Measurements from ENCODE around the gene HMCN1. TPM values are rescaled to one million over a fixed set of nuclear protein-coding genes. Genes with fewer than 3 reads are reported as not detected.

HMCN1 gene
- total RNA-seq, 5 donors from 2014 or later (not counting 1 experiment from before 2014, with no cell fraction given), result 0.05 to 0.23 (median 0.16) TPM

GRCh38 chr1:185823467-185823866 lies 89.3 kb downstream of the HMCN1 start:
- Mint-ChIP-seq H3K27me3 (peaks cover 20 to 22% of the 10 kb centered on the region in 2 donors), H3K4me3 (no peak overlapping the region), H3K4me1 (no peaks in the 10 kb centered on the region), H3K27ac (no peak overlapping the region), H3K36me3 (no peaks in the 10 kb centered on the region), H3K9me3 (peaks cover 0 to 4% (median 0%) of the 10 kb centered on the region in 3 donors)
- ChIA-PET POLR2A (no interaction called here), CTCF (no interaction called here)
- no peaks in the 10 kb centered on the region for H3K36me3 ChIP-seq (ENCODE audit: control insufficient read depth in 2 of 2, extremely low read depth in 1 of 2, insufficient read depth in 1 of 2, low read length in 1 of 2)
- H3K27me3 ChIP-seq (replicated peaks in 1 of 2; ENCODE audit: control insufficient read depth in 2 of 2, extremely low read depth in 1 of 2, insufficient read depth in 2 of 2, low read length in 1 of 2), result no peaks in the 10 kb centered on the region
- no peak overlapping the region for H3K27ac ChIP-seq (ENCODE audit: low read length)
- H3K4me1 ChIP-seq (ENCODE audit: control insufficient read depth in 1 of 2, extremely low read depth in 1 of 2, insufficient read depth in 2 of 2, low read length in 2 of 2), result no peaks in the 10 kb centered on the region
- DNase-seq (no peak), ATAC-seq (replicated peaks in 1 of 4) (no peak)
- no peak overlapping the region for H3K4me3 ChIP-seq (ENCODE audit: control insufficient read depth in 1 of 2, extremely low read depth in 1 of 2, low read length in 1 of 2)
- H3K9me3 ChIP-seq, result no peaks in the 10 kb centered on the region
- 50% methylated on average over 1 of the region's 2 CpGs for WGBS (ENCODE audit: insufficient coverage)

DNA sequence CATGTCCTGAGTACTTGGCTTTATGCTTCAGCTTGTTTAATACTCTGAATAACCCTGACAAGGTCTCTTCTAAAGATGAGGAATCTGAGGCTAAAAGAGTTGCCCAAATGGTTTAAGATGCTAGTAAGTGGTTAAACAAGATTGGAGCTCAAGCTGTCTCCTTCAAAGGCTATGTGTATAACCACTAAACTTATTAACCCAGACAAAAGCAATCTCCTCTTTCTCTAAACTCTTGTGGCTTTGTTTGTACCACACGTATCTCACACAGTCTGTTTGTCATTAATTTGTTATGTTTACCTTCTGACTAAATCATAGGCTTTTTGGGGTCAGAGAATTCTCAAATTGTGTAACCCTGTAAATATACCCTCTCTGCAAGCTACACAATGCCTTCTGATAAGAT lies 89.9 kb downstream of the HMCN1 start:
- no CpG with 5 or more reads among the region's 1 CpG for WGBS (ENCODE audit: insufficient coverage)

GRCh38 chr1:185825556-185825955 lies 91.4 kb downstream of the HMCN1 start:
- H3K9me3 Mint-ChIP-seq, result peaks cover 0 to 4% (median 0%) of the 10 kb centered on the region in 3 donors
- no peak overlapping the region for H3K27ac Mint-ChIP-seq
- Histone ChIP-seq H3K4me1 (ENCODE audit: control insufficient read depth in 1 of 2, extremely low read depth in 1 of 2, insufficient read depth in 2 of 2, low read length in 2 of 2) (no peaks in the 10 kb centered on the region), H3K36me3 (ENCODE audit: control insufficient read depth in 2 of 2, extremely low read depth in 1 of 2, insufficient read depth in 1 of 2, low read length in 1 of 2) (no peaks in the 10 kb centered on the region), H3K4me3 (ENCODE audit: control insufficient read depth in 1 of 2, extremely low read depth in 1 of 2, low read length in 1 of 2) (no peak overlapping the region), H3K9me3 (no peaks in the 10 kb centered on the region), H3K27me3 (replicated peaks in 1 of 2; ENCODE audit: control insufficient read depth in 2 of 2, extremely low read depth in 1 of 2, insufficient read depth in 2 of 2, low read length in 1 of 2) (no peaks in the 10 kb centered on the region), H3K27ac (ENCODE audit: low read length) (no peak overlapping the region)
- H3K36me3 Mint-ChIP-seq, result no peaks in the 10 kb centered on the region
- DNase-seq, result no peak
- ATAC-seq (replicated peaks in 1 of 4), result no peak
- peaks cover 25 to 27% of the 10 kb centered on the region in 2 donors for H3K27me3 Mint-ChIP-seq
- ChIA-PET CTCF (no interaction called here), POLR2A (no interaction called here)
- H3K4me3 Mint-ChIP-seq, result no peak overlapping the region
- WGBS (ENCODE audit: insufficient coverage), result no CpG with 5 or more reads among the region's 1 CpG
- H3K4me1 Mint-ChIP-seq, result no peaks in the 10 kb centered on the region

More for the DNA sequence above, 89.9 kb downstream of the HMCN1 start:
- peaks cover 19 to 20% of the 10 kb centered on the region in 2 donors for H3K27me3 Mint-ChIP-seq
- H3K9me3 Mint-ChIP-seq, result peaks cover 0 to 4% (median 0%) of the 10 kb centered on the region in 3 donors
- POLR2A ChIA-PET, result no interaction called here
- Histone ChIP-seq H3K4me1 (ENCODE audit: control insufficient read depth in 1 of 2, extremely low read depth in 1 of 2, insufficient read depth in 2 of 2, low read length in 2 of 2) (no peaks in the 10 kb centered on the region), H3K4me3 (ENCODE audit: control insufficient read depth in 1 of 2, extremely low read depth in 1 of 2, low read length in 1 of 2) (no peak overlapping the region), H3K27me3 (replicated peaks in 1 of 2; ENCODE audit: control insufficient read depth in 2 of 2, extremely low read depth in 1 of 2, insufficient read depth in 2 of 2, low read length in 1 of 2) (no peaks in the 10 kb centered on the region), H3K36me3 (ENCODE audit: control insufficient read depth in 2 of 2, extremely low read depth in 1 of 2, insufficient read depth in 1 of 2, low read length in 1 of 2) (no peaks in the 10 kb centered on the region), H3K9me3 (no peaks in the 10 kb centered on the region), H3K27ac (ENCODE audit: low read length) (no peak overlapping the region)
- CTCF ChIA-PET, result no interaction called here
- ATAC-seq (replicated peaks in 1 of 4) (no peak), DNase-seq (no peak)
- H3K4me3 Mint-ChIP-seq, result no peak overlapping the region
- H3K27ac Mint-ChIP-seq, result no peak overlapping the region
- no peaks in the 10 kb centered on the region for H3K4me1 Mint-ChIP-seq
- H3K36me3 Mint-ChIP-seq, result no peaks in the 10 kb centered on the region

GRCh38 chr1:185834371-185834905 lies 100.2 kb downstream of the HMCN1 start:
- no peaks in the 10 kb centered on the region for H3K4me1 ChIP-seq (ENCODE audit: control insufficient read depth in 1 of 2, extremely low read depth in 1 of 2, insufficient read depth in 2 of 2, low read length in 2 of 2)
- no peaks in the 10 kb centered on the region for H3K36me3 Mint-ChIP-seq
- H3K9me3 Mint-ChIP-seq, result no peaks in the 10 kb centered on the region
- peaks cover 0 to 5% of the 10 kb centered on the region in 2 experiments for H3K27me3 ChIP-seq (replicated peaks in 1 of 2; ENCODE audit: control insufficient read depth in 2 of 2, extremely low read depth in 1 of 2, insufficient read depth in 2 of 2, low read length in 1 of 2)
- no peak for DNase-seq
- H3K36me3 ChIP-seq (ENCODE audit: control insufficient read depth in 2 of 2, extremely low read depth in 1 of 2, insufficient read depth in 1 of 2, low read length in 1 of 2), result no peaks in the 10 kb centered on the region
- ChIA-PET CTCF (interaction anchor here in 1 of 2 donors (0.5 to 0.6 kb wide), 2 partner anchors 809 to 1258 kb away, joined by 4 to 13 read pairs; no protein-coding TSS in a partner anchor), POLR2A (interaction anchor here (0.6 kb wide), 2 partner anchors 46 to 58 kb away, joined by 3 to 5 read pairs; no protein-coding TSS in a partner anchor)
- H3K27me3 Mint-ChIP-seq, result peaks cover 9 to 11% of the 10 kb centered on the region in 2 donors
- no peak overlapping the region for H3K27ac Mint-ChIP-seq
- no peak overlapping the region for H3K4me3 ChIP-seq (ENCODE audit: control insufficient read depth in 1 of 2, extremely low read depth in 1 of 2, low read length in 1 of 2)
- no peaks in the 10 kb centered on the region for H3K4me1 Mint-ChIP-seq
- H3K9me3 ChIP-seq, result no peaks in the 10 kb centered on the region
- H3K4me3 Mint-ChIP-seq, result no peak overlapping the region
- H3K27ac ChIP-seq (ENCODE audit: low read length), result no peak overlapping the region
- no CpG with 5 or more reads among the region's 2 CpGs for WGBS (ENCODE audit: insufficient coverage)
- ATAC-seq (replicated peaks in 1 of 4), result no peak

GRCh38 chr1:185835191-185835590 lies 101.0 kb downstream of the HMCN1 start:
- DNase-seq, result no peak
- Histone ChIP-seq H3K9me3 (no peaks in the 10 kb centered on the region), H3K4me1 (ENCODE audit: control insufficient read depth in 1 of 2, extremely low read depth in 1 of 2, insufficient read depth in 2 of 2, low read length in 2 of 2) (no peaks in the 10 kb centered on the region), H3K4me3 (ENCODE audit: control insufficient read depth in 1 of 2, extremely low read depth in 1 of 2, low read length in 1 of 2) (no peak overlapping the region), H3K36me3 (ENCODE audit: control insufficient read depth in 2 of 2, extremely low read depth in 1 of 2, insufficient read depth in 1 of 2, low read length in 1 of 2) (no peaks in the 10 kb centered on the region), H3K27me3 (replicated peaks in 1 of 2; ENCODE audit: control insufficient read depth in 2 of 2, extremely low read depth in 1 of 2, insufficient read depth in 2 of 2, low read length in 1 of 2) (peaks cover 0 to 5% of the 10 kb centered on the region in 2 experiments), H3K27ac (ENCODE audit: low read length) (no peak overlapping the region)
- Mint-ChIP-seq H3K36me3 (no peaks in the 10 kb centered on the region), H3K9me3 (no peaks in the 10 kb centered on the region), H3K27me3 (peaks cover 3 to 7% of the 10 kb centered on the region in 2 donors), H3K27ac (no peak overlapping the region), H3K4me3 (no peak overlapping the region), H3K4me1 (no peaks in the 10 kb centered on the region)
- no peak for ATAC-seq (replicated peaks in 1 of 4)
- ChIA-PET POLR2A (interaction anchor here in 1 of 2 donors (0.6 kb wide), 1 partner anchor 46 kb away, joined by 3 read pairs; no protein-coding TSS in a partner anchor), CTCF (interaction anchor here in 1 of 2 donors (0.6 kb wide), 1 partner anchor 1257 kb away, joined by 13 read pairs; no protein-coding TSS in a partner anchor)
- no CpG with 5 or more reads among the region's 1 CpG for WGBS (ENCODE audit: insufficient coverage)

- Mint-ChIP-seq H3K27ac (no peak overlapping the region), H3K27me3 (peaks cover 3 to 4% of the 10 kb centered on the region in 2 donors)
- peaks cover 0 to 8% of the 10 kb centered on the region in 2 experiments for H3K27me3 ChIP-seq (replicated peaks in 1 of 2; ENCODE audit: control insufficient read depth in 2 of 2, extremely low read depth in 1 of 2, insufficient read depth in 2 of 2, low read length in 1 of 2)
Measured at GRCh38 chr1:185837711-185838110, 103.5 kb downstream of the HMCN1 start.

More at GRCh38 chr1:185837711-185838110, 103.5 kb downstream of the HMCN1 start:
- 27% methylated on average over 1 of the region's 1 CpG for WGBS (ENCODE audit: insufficient coverage)
- Histone ChIP-seq H3K27ac (ENCODE audit: low read length) (no peak overlapping the region), H3K4me3 (ENCODE audit: control insufficient read depth in 1 of 2, extremely low read depth in 1 of 2, low read length in 1 of 2) (no peak overlapping the region), H3K4me1 (ENCODE audit: control insufficient read depth in 1 of 2, extremely low read depth in 1 of 2, insufficient read depth in 2 of 2, low read length in 2 of 2) (no peaks in the 10 kb centered on the region), H3K36me3 (ENCODE audit: control insufficient read depth in 2 of 2, extremely low read depth in 1 of 2, insufficient read depth in 1 of 2, low read length in 1 of 2) (no peaks in the 10 kb centered on the region), H3K9me3 (no peaks in the 10 kb centered on the region)
- no peak for DNase-seq
- Mint-ChIP-seq H3K9me3 (no peaks in the 10 kb centered on the region), H3K4me3 (no peak overlapping the region), H3K4me1 (no peaks in the 10 kb centered on the region), H3K36me3 (no peaks in the 10 kb centered on the region)
- POLR2A ChIA-PET, result no interaction called here
- ATAC-seq (replicated peaks in 1 of 4), result no peak
- CTCF ChIA-PET, result interaction anchor here in 1 of 2 donors (0.5 kb wide), 1 partner anchor 1031 kb away, joined by 4 read pairs; no protein-coding TSS in a partner anchor

Data from T-cell (primary cell).